Hepatocyte (in vitro differentiated cells): ENCODE data around the gene EXOC3L1. TPM values are rescaled to one million over a fixed set of nuclear protein-coding genes. Genes with fewer than 3 reads are reported as not detected.
A peak's percentile ranks its signal among the peaks of the same experiment; 100 is the strongest.

Experiments
- DNase-seq: peaks from one replicate; pipeline ENCODE4 v3.0.0-alpha.2; 2016; ENCODE audit warnings: low spot score
- H2AFZ ChIP-seq: fragments of 200-600 bp; sonication (generic); 2 replicates; pipeline ENCODE4 v1.6.0; 2016; ENCODE audit warnings: antibody characterized with exemption, mild to moderate bottlenecking
- H3K27ac ChIP-seq: fragments of 200-600 bp; sonication (generic); 2 replicates; pipeline ENCODE4 v1.5.1; 2016; ENCODE audit warnings: mild to moderate bottlenecking
- H3K27me3 ChIP-seq: fragments of 200-600 bp; sonication (generic); 2 replicates; pipeline ENCODE4 v1.6.1; 2016
- H3K36me3 ChIP-seq: fragments of 200-600 bp; sonication (generic); replicated peaks from 2 replicates; pipeline ENCODE4 v1.5.1; 2016; ENCODE audit warnings: low read depth; ENCODE audit not compliant: insufficient read depth
- H3K4me1 ChIP-seq: fragments of 200-600 bp; sonication (generic); 2 replicates; pipeline ENCODE4 v1.5.1; 2016; ENCODE audit warnings: mild to moderate bottlenecking, moderate library complexity; ENCODE audit not compliant: insufficient read depth
- H3K4me2 ChIP-seq: fragments of 200-600 bp; sonication (generic); 2 replicates; pipeline ENCODE4 v1.6.0; 2016
- H3K4me3 ChIP-seq: fragments of 200-600 bp; sonication (generic); 2 replicates; pipeline ENCODE4 v1.5.1; 2016; ENCODE audit warnings: mild to moderate bottlenecking
- H3K79me2 ChIP-seq: fragments of 200-600 bp; sonication (generic); 2 replicates; pipeline ENCODE4 v1.6.0; 2017; ENCODE audit warnings: mild to moderate bottlenecking
- H3K9me2 ChIP-seq: fragments of 200-600 bp; sonication (generic); replicated peaks from 2 replicates; pipeline ENCODE4 v1.6.0; 2017; ENCODE audit warnings: mild to moderate bottlenecking; ENCODE audit not compliant: insufficient read depth
- H3K9me3 ChIP-seq: fragments of 200-600 bp; sonication (generic); 2 replicates; pipeline ENCODE4 v1.5.1; 2016; ENCODE audit warnings: low read depth, mild to moderate bottlenecking
- H4K20me1 ChIP-seq: fragments of 200-600 bp; sonication (generic); 2 replicates; pipeline ENCODE4 v1.6.0; 2016; ENCODE audit warnings: mild to moderate bottlenecking; ENCODE audit not compliant: insufficient read depth, poor library complexity, severe bottlenecking
- EZH2 ChIP-seq: fragments of 200-600 bp; sonication (generic); IDR thresholded peaks from 2 replicates; pipeline ENCODE4 v1.6.1; 2016; ENCODE audit warnings: antibody characterized with exemption, mild to moderate bottlenecking, borderline replicate concordance
- EZH2phosphoT487 ChIP-seq: fragments of 200-600 bp; sonication (generic); IDR thresholded peaks from one replicate; pipeline ENCODE4 v1.6.1; 2018; ENCODE audit warnings: antibody characterized with exemption, mild to moderate bottlenecking, low read depth, moderate library complexity; ENCODE audit not compliant: unreplicated experiment, severe bottlenecking
- WGBS: methylation state at CpG from one replicate; pipeline ENCODE4 v1.1.6; 2016; ENCODE audit warnings: low lambda C conversion rate; ENCODE audit errors: missing lambda C conversion rate; 5-methylcytosine and 5-hydroxymethylcytosine counted together
- polyA plus RNA-seq: library from polyadenylated mRNA; unstranded; fragments of >200 nt; fragmentation: Nextera tagmentation; extraction: Ambion mirVana; gene quantifications from 2 replicates; pipeline ENCODE4 v1.2.1, GENCODE V29; 2016
- total RNA-seq: library from RNA; depleted of rRNA; stranded (reverse); fragments of >200 nt; gene quantifications from 2 replicates; pipeline ENCODE4 v1.2.3, GENCODE V29; 2014
- TF ChIP-seq, protein P1 (sequence below): fragments of 200-600 bp; sonication (generic); IDR thresholded peaks from 2 replicates; pipeline ENCODE4 v1.5.1; 2016; ENCODE audit warnings: antibody characterized with exemption, mild to moderate bottlenecking; ENCODE audit not compliant: poor library complexity

EXOC3L1 gene
- total and polyA plus RNA-seq, 2 experiments from 2014 or later = 0.33 to 2.0 TPM

DNA sequence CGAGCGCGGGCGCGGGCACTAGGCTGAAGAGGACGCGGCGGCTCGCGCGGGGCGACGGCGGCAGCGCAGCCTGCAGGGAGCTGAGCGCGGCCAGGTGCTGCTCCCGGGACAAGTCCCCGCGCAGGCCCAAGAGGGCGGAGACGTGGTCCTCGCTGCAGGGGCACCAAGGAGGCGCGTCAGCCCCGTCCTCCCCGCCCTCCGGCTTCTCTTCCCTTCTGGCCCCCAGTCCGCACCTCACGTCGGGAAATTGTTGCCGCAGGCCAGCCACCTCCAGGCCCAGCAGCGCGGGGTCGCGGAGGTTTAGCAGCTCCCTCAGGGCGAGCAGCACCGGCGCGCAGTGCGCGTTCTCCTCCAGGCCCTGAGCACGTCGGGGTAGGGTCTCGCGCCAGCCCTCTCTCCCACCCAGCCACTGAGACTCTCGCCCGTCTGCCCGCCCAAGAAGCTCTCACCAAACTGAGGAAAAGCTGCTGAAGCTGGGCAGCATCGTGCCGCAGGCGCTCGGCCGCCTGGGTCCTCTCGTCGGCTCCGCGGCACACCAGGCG lies 5.4 kb downstream of the EXOC3L1 start:
- Histone ChIP-seq H3K9me2 (no peaks in the 10 kb centered on the region), H3K9me3 (no peaks in the 10 kb centered on the region), H3K27me3 (no peaks in the 10 kb centered on the region), H3K79me2 (peaks cover 12% of the 10 kb centered on the region), H4K20me1 (no peaks in the 10 kb centered on the region), H2AFZ (peak overlapping the region; percentile 37), H3K27ac (peak overlapping the region; percentile 95), H3K4me3 (peak overlapping the region; percentile 20), H3K36me3 (no peaks in the 10 kb centered on the region), H3K4me2 (peak overlapping the region; percentile 87), H3K4me1 (peaks cover 11% of the 10 kb centered on the region)
- peak; percentile 73 for DNase-seq
- TF ChIP-seq EZH2 = peak; percentile 35
- TF ChIP-seq, protein P1, sequence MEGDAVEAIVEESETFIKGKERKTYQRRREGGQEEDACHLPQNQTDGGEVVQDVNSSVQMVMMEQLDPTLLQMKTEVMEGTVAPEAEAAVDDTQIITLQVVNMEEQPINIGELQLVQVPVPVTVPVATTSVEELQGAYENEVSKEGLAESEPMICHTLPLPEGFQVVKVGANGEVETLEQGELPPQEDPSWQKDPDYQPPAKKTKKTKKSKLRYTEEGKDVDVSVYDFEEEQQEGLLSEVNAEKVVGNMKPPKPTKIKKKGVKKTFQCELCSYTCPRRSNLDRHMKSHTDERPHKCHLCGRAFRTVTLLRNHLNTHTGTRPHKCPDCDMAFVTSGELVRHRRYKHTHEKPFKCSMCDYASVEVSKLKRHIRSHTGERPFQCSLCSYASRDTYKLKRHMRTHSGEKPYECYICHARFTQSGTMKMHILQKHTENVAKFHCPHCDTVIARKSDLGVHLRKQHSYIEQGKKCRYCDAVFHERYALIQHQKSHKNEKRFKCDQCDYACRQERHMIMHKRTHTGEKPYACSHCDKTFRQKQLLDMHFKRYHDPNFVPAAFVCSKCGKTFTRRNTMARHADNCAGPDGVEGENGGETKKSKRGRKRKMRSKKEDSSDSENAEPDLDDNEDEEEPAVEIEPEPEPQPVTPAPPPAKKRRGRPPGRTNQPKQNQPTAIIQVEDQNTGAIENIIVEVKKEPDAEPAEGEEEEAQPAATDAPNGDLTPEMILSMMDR = no peak
- 9% methylated on average over 59 of the region's 59 CpGs for WGBS

DNA sequence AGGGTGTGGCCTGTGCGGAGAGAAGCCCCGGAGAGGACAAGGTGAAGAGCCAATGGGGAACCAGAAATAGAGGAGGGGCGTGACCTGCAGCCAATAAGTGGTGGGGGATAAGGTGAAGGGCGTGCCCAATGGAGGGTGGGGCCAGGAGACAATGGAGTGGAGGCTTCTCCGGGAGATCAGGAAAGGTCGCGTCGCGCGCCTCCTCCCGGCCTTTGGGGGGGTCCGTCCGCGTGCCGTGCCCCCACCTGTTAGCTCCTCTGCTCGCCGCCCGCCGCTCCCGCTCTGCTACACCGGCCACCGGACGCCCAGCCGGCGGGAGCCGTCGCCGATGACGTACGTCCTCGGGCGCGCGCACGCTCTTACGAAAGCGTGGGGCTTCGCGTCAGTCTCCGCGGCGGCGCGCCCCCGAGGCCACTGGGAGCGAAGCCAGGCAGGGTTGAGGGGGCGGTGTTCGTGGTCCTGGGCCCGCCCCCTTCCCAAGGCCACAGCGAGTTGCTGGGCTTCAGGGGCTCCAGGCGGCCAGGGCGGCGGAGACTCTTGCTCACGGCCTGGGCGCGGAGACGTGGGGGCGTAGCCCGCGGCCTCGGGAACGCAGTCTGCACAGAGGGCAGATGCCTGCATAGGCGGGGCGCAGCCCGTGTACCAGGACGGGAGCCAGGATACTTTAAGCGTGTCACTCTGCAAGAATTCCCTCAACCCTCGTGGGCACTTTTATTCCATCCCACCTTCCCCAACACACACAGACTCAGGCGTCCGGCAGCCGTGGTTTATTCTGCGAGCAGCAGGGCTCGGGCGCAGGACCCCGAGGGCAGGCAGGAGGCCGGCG lies 6.1 kb downstream of the EXOC3L1 start, which contains the start of gene MATCAP1:
MATCAP1 (minus strand) TSS at position 337 of the 826 bp plus-strand sequence. CDS start 3,353 bp downstream, outside the sequence.
- TF ChIP-seq EZH2 (no peak), EZH2phosphoT487 (no peak)
- TF ChIP-seq, protein P1 = no peak

DNA sequence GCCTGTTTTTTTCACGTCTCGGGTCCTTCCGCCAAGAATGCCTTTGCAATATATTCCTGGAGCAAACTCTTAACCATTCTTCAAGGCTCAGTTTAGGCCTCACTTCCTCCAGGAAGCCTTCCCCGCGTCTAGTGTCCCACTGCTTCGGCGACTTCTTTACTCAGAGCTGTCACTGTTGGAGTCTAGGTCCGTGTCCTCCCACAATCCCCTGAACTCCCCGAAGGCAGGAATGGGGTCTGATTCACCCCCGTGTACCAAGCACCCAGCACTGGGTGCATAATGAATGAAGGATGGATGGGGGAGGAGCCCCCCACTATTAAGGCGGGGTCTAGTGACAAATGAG lies 6.7 kb downstream of the EXOC3L1 start:
- DNase-seq = no peak
- Histone ChIP-seq H3K9me3 (no peaks in the 10 kb centered on the region), H3K27ac (peak overlapping the region; percentile 28), H3K4me2 (peak overlapping the region; percentile 80), H3K4me3 (peak overlapping the region; percentile 20), H3K4me1 (peaks cover 14% of the 10 kb centered on the region), H3K27me3 (no peaks in the 10 kb centered on the region), H3K79me2 (peaks cover 12% of the 10 kb centered on the region), H3K36me3 (no peaks in the 10 kb centered on the region), H2AFZ (no peak overlapping the region), H4K20me1 (peaks cover 3% of the 10 kb centered on the region), H3K9me2 (no peaks in the 10 kb centered on the region)
- TF ChIP-seq, protein P1 = no peak
- no peak for TF ChIP-seq EZH2
- TF ChIP-seq EZH2phosphoT487 = no peak
- 7% methylated on average over 11 of the region's 11 CpGs for WGBS

More for the DNA sequence above, 6.1 kb downstream of the EXOC3L1 start, which contains the start of gene MATCAP1:
- Histone ChIP-seq H3K4me2 (peak within 1 kb of the TSS; percentile 87), H2AFZ (peak within 1 kb of the TSS; percentile 37), H3K36me3 (no peaks in the 10 kb centered on the region), H4K20me1 (peaks cover 3% of the 10 kb centered on the region), H3K4me3 (peak within 1 kb of the TSS; percentile 20), H3K27me3 (no peaks in the 10 kb centered on the region), H3K9me3 (no peaks in the 10 kb centered on the region), H3K79me2 (peaks cover 12% of the 10 kb centered on the region), H3K9me2 (no peaks in the 10 kb centered on the region), H3K4me1 (peaks cover 11% of the 10 kb centered on the region), H3K27ac (peak within 1 kb of the TSS; percentile 95)
- WGBS = 1% methylated on average over 61 of the region's 77 CpGs
- DNase-seq = peak; percentile 97
